ENCODE measurements around the gene ZC3H12A.
A peak's percentile ranks its signal among the peaks of the same experiment; 100 is the strongest.

ZC3H12A gene

DNA sequence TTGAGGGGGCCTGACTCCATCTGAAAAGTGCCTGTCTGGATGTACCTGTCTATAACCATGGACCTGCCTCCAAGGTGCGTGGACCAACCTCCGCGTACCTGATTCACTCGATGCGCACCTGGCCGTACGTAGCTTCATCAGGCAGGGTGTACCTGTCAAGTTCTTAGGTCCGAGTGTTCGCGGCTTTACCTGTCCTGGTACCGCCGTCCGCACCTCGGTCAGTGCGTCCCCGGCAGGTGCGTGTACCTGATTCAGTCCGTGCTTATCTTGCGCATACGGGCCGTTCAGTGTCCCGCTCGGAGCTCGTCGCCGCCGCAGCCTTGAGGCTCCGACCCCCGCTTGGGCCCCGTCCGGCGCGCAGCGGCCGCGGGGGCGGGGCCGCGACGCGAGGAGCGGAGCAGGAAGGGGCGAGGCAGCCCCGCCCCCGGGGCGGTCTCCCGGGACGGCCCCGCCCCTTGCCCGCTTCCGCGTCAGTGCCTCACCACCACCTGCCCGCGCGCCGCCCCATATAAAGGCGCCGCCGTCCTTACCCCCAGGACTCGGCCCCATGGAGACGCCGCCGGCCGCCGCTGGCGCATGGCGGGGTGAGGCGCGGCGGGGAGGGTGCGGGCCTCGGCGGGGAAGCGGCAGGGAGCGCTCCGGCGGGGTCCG, at the start of gene ZC3H12A:
Gene ZC3H12A (plus strand): TSS at position 535 of the 651 bp plus-strand sequence. CDS start 917 bp downstream, outside the sequence.
- peak; percentile 34 for DNase-seq

DNA sequence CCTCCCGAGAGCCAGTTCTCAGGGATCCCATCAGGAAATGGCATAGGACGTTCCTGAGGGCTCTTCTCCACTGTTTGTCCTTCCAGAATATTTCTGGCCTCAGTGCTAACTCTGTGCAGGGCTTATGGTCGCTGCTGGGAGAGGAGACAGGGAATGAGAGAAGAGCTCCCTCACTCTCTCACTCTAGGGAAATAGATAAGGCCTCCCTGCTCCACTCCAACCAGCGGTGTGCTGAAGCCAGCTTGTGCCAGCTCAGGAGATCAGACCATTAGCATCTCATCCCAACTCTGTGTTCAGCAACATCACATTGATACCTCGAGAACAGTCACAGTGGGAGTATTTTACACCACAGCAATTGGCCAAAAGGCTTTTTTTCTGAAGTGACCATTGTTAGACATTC, 49.2 kb upstream of the ZC3H12A start:
- no peak for DNase-seq

DNA sequence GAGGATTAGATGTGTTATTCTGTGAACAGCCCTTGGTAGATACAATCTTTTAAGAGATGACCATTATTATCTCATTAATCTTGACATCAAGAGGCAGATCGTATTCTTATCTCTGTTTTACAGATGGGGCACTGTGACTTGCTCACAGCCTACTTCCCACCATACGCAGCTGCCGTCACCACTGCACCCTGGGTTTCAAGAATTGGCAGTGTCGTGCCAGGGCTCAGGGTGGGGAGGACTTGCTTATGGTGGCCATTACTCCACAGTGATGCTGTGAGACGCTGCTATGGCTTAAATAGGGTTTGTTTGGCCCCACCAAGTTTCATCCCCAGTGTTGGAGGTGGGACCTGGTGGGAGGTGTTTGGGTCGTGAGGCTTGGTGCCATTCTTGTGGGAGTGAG, 45.4 kb upstream of the ZC3H12A start:
- no peak for DNase-seq

DNA sequence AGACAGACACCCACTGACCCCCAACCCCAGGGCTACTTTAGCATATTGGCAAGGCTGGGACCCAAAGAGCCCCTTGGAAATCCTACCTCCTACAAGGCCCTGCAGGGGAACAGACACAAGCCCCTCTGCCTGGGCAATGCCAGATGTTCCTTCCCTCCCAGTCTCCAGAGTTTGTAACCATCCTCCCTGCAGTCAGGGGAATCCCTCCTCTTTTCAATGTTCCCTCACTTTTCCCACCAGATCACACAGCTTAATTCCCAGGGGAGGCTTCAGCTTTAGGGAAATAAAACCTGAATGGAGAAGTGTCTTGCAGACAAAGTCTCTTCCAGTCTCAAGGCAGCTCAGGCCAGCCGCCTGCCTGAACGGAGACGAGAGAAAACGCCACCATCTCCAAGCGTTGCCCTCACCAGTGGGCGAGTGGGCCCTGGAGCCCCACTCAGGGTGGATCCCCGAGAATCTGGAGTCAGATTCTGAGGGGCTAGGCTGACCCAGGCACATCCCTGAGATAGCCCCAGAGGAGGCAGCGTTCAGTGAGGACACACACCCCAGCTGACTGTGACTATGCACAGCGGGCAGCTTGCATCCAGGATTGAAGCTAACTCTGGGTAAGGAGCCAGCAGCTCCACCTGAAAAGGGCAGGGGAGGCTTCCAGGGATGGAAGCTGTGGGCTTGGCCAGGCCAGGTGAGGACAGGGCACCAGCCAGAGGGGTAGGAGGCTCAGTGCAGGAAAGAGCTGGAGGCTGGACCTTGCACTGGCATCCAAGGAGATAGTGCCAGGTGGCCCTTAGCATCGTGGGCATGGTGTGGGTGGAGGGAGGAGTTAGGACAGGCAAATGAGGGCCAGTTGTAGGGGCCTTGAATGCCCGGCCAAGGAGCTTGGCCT, 44.0 kb upstream of the ZC3H12A start:
- DNase-seq = no peak

DNA sequence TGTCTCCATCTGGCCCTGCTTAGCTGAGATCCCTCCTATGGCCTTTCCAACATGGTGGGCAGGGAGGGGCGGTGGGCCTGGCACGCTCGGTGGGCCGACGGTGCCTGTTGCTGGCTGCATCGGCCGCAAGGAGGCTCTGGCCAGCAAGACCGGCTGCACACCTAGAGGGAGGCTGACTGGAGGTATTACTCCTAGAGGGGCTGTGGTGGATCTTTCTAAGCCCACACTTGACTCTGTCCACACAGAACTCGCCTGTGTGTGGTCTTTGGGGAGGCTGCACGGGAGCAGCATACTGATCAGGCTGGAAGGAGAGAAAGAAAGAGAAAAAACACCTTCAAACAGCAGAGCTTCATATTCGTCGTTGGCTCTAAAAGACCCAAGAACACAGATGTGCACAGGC, 41.7 kb upstream of the ZC3H12A start:
- DNase-seq = no peak

DNA sequence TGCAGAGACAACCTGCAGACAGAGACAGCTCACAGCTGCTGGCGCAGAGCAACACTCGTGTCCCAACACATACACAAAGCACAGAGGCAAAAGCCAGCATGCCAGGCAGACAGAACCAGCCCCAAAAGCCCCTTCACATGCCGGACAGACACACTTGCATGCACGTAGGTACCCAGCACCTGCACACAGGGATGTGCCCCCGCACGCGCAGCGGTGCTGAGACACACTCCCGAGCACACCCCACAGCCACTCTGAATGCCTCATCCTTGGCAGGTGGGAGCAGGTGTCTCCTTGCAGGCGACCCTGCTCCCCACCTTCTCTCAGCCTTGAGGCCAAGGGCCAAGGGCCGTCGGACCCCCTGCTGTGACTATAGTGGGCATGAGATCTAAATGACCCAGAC, 41.2 kb upstream of the ZC3H12A start:
- no peak for DNase-seq

DNA sequence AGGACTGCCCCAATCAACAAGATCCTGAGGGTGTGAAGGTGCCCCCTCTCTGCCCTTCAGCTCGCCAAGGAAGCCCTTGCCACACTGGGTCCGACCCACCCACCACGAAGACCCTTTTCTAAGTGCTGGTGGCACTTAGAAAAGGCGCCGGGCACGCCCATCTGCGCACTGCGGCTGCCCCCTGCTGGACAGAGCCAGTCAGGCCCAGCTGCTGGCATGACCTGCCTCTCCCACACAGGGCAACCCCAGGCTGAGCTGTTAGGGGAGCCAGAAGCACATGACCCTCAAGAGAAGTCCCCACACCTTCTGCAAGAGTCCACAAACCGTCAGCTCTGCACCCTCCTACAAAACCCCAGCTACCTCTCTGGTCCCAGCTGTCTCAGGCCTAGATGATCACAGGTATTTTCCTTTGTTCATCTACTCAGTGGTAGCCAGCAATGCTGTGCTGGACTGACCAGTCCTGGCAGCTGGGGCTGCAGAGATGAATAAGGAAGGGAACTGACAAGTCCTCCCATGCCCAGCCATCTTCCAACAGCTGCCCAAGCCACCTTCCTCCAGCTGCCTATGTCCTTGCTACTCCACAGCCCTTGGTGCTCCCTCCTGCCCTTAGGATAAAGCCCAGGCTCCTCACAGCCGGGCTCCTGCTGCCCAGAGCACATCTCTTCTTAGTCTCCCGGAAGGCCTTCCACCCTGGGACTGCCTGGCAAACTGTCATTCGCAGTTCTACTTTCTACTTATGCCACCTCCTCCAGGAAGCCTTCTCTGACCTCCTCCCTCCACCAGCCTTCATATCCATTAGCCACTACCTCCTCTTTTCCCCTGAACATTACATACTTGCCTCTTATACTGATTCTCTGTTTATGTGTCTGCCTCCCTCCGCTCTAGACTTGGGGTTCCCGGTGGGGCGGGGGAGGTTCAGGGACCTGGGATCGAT, 39.8 kb upstream of the ZC3H12A start:
- no peak for DNase-seq

DNA sequence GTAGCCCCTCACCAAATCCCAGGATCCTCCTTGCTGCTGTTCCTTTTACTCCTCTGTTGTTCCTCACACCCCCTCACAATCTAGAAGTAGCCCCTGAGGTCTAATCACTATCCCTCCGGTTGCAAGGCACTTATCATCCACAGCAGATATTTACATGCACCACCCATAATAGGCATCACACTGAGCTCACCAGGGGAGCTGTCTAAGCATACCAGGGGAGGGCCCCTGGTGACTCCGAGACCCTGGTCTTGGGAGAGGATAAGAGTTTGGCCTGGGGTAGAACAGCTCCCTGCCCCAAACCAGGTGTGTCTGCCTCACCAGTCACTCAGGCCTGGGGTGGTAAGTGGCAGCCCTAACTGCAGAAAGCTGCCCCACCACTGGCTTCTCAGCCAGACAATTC, 37.3 kb upstream of the ZC3H12A start:
- no peak for DNase-seq

DNA sequence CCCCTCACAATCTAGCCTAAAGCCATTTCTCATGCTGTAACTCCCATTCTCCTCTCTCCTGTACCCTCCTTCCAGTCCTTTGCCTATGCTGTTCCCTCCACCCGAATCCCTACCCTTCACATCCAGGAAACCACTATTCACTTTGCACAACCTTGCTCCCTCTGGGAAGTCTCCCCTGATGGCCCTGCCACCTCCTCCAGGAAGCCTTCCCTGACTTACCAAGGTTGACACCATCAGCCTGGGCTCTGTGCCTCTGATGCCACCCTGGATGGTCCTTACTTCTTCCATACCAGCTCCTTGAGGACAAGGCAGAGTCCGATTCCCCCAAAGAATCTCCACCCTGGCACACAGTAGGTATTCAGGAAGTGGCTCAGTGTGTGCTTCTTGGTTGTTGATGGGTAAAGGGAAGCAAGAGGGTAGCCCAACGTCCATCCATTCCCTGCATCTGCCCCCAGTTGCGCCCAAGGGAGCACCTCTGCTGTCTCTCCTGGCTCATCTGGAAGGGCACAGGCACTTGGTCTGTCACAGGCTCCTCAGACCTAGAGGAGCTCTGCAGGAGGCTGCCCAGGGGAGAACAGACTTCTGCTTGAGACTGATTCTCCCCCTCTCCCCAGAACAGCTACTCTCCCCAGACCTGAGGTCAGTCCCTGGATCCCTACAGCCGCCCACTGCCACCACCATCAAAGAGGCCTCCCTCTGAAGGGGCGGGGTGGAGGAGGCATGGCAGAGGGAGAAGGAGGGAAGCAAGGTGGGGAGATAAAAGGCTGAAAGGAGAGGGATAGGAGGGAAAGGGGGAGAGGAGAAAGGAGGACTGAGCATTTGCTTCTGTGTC, 36.1 kb upstream of the ZC3H12A start:
- no peak for DNase-seq

DNA sequence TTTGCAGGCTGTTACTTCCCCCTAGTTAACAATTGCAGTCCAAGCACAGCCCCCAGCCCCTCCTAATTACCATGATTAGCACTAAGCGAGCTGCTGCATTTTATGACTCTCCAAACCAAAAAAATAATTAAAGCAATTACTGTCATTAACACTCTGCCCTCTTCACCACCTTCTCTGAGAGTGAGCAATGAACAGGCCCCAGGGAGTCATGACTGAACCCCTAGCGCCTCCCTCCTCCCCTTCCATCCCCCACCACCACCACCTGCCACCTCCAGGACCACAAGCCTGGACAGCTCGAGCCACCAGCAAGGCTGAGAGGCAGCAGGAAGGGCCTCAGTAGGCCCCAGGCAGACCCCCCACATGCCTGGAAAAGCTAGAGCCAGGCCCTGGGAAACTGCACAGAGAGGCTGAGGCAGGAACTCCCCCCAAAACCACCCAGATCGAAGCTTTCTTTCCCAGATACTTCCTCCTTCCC, 35.5 kb upstream of the ZC3H12A start:
- no peak for DNase-seq

DNA sequence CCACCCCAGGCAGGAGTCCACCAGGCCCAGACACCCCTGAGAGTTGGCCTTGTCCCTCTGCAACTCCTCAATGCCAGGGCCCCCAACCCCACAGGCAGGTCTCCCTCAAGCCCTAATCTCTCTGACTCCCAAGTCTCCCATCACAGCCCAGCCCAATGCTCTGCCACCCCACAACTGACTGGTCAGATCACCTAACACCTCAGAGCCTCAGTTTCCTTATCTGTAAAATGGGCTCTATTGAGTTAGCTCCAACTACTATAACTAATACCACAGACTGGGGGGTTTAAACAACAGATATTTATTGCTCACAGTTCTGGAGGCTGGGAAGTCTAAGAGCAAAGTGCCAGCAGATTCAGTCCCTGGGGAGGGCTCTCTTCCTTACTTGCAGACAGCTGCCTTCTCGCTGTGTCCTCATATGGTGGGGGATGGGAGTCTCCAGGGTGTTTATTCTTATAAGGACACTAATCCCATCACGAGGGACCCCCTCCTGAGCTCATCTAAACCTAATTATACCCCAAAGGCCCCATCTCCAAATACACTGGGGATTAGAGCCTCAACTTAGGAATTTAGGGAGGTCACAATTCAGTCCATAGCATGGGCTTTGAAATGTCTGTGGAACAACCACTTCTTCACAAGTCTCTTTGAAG, 34.9 kb upstream of the ZC3H12A start:
- DNase-seq = no peak

DNA sequence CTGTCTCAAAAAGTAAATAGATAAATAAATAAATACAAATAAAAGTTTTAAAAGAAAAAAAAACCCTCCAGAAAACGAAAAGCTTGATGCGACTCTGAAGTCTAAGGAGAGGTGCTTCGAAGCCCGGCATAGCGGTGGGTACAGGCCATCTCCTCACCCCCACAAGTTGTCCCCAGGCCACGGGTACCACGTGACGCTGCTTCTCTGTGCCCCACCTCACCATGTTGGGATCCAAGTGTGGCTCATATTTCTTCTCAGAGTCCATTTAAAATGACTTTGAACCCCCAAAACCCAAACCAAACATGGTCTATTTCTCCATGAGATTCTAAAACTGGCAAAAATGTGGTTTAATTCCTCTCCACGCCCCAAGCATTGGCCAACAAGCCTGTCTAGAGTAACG, 32.9 kb upstream of the ZC3H12A start:
- DNase-seq = no peak

DNA sequence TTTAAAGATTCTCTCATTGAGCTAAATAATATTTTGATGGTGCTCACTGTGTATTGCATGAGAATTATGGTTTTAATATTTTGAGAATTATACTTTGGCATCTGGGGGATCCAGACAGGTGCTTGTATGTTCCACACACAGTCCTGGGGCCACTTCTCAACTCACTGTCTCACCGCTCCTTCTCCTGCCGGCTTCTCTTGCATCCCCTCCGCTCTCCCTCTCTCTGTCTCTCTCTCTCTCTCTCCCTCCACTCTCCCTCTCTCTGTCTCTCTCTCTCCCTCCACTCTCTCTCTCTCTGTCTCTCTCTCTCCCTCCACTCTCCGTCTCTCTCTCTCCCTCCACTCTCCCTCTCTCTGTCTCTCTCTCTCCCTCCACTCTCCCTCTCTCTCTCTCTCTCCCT, 32.2 kb upstream of the ZC3H12A start:
- no peak for DNase-seq

DNA sequence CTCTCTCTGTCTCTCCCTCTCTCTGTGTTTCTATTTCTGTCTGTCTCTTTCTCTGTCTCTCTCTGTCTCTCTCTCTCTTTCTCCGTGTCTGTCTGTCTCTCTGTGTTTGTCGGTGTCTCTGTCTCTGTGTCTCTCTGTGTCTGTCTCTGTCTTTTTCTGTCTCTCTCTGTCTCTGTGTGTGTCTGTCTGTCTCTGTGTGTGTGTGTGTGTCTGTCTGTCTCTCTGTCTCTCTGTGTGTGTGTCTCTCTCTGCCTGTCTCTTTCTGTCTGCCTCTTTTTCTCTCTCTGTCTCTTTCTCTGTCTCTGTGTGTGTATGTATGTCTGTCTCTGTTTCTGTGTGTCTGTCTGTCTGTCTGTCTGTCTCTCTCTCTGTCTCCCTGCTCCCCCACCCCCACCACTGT, 31.7 kb upstream of the ZC3H12A start:
- DNase-seq = no peak

DNA sequence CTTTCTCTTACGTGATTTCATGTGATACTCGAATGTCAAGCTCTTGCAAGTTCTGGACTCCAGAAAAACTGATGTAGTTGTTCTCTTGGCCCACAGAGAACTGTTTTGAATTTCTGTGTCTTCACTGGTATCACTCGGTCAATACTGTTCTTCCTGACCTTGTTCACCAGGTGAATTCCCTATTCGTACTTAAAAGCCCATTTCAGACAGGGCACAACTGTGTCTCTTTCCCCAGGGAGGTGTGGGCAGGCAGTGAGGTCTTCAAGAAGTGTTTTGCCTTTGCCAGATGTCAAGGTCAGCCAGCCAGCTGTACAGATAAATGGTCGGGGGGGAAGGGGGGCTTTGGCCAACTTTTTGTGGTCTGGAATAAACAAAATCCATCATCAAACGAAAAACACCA, 27.5 kb upstream of the ZC3H12A start:
- DNase-seq = no peak

DNA sequence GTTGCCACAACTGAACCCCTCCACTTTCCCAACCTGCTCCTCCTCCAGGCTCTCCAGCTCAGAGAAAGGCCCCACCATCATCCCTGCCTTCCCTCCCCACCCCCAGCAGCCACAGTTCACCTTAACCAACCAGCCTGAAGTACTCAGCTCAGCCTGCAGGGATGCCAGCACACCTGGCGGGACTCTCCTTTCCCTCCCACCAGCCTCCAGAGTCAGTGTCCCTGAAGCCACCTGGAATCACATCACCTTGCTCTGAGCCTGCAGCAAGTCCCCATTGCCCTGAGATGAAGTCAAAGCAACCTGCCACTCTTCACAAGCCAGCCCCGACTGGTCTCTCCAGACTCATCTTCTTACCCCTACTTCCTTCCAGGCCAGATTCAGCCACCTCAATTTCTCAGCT, 26.2 kb upstream of the ZC3H12A start:
- DNase-seq = no peak

DNA sequence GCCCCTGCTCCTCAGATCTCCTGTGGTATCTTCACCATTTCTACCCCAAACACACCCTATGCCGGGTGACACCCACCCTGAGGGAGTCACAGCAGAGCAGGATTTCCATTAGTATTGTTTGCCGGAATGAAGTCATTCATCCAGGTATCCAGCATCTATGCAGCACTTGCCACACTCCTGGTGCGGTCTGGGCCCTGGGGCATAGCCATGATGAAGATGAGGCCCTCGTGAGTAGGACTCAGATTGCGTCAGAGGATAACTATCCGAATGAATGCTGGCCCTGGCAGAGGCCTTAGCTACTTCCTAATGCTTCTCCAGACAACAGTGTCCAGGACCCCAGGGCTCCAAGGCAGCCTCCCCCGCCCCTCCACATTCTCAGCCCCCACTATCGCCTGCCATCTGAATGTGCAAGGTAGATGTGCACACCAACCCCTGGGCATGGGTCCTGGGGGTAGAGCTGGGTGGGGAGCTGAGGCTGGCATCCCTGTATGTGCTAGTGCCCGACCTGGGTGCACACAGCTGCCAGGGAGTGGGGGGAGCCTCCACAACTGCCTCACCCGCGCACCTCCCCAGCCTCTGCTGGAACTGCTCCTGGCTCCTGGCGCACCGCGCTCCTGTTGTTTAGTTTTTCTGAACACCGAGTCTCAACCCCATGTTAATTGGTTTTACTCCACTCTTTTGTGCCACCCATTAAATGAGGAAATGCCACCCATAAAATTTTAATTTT, 25.5 kb upstream of the ZC3H12A start:
- DNase-seq = no peak

DNA sequence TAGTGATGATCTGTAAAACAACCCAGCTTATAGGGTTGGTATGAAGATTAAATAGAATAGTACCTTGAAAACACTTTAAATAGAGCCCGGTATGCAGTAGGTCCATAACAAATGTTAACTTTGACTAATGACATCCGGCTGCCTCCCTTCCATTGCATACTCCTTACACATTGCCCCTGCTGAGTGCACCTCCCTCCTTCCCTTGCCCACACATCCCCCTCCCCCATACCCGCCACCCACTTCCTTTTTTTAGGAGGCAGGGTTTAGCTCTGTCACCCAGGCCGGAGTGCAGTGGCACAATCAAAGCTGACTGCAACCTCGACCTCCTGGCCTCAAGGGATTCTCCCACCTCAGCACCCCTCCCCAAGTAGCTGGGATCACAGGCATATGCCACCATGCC, 24.4 kb upstream of the ZC3H12A start:
- no peak for DNase-seq

DNA sequence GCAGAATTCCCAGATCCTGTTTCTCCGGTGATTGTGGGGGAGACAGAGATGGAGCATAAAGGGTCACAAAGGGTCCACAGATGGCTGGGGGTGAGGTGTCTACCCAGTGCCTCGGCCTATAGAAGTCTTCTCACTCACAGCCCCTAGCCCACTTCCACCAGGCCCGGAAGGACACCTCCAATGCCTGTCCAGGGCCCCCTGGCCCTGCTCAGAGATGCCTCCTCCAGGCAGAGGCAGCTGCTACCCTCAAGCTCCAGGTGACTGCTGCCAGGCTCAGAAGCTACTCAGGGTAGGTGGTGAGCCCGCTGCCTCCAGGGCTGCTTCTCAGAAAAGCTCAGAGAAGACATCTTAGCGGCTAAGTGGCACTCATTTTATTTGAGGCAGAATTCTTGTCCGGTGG, 22.0 kb upstream of the ZC3H12A start:
- no peak for DNase-seq

DNA sequence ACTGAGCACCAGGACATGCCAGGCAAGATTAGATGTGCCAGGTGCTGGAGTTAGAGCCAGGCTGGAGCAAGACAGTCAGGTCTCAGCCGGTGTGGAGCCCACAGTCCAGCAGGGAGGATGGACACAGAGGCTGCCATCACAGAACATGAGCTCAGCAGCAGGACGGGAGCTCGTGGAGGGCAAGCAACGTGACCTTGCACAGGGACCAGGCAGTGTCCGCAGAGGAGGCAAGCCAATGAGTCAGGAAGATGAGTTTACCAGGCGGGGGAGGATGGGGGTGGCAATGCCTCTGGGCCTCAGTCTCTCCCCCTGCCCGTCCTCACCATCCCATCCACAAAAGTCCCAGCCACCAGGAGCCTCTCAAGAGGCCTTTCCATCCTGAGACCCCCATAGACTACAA, 20.7 kb upstream of the ZC3H12A start:
- no peak for DNase-seq

DNA sequence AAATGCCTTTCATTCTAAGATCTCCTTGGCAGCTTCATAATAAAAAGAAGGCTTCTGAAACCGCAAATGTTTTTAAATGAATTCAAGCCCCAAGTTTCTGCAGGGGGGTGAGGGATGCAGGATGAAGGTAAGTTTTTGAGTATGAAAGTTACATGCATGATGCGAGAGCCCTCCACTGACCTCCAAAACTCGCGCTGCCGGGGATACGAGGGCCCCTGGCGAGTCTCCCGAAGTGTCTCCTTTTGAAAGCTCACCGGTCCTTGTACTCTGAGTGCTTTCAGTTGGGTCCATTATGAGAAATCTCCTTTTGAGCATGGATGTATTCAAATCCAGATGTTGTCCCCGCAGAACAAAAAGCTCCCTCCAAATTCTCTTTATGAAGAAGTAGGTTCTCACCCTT, 18.9 kb upstream of the ZC3H12A start:
- DNase-seq = no peak

Measured in NCI-H2081 treated with DMSO at 0.1 percent for 48 hours (cell line).